Esophagus muscularis mucosa (tissue), 3 donors: Measurements from ENCODE around the gene C1QTNF9.

Experiments
- CTCF ChIP-seq, 3 experiments: fragments of 200-600 bp in 2 of 3; fragments of 450-650 bp in 1 of 3; sonication (generic) in 2 of 3; IDR thresholded peaks; one replicate each; pipeline ENCODE4 v1.5.1; 2017 to 2019; ENCODE audit warnings: antibody characterized with exemption in 3 of 3, mild to moderate bottlenecking in 2 of 3, moderate library complexity in 1 of 3
- POLR2A ChIP-seq: fragments of 450-650 bp; IDR thresholded peaks from one replicate; pipeline ENCODE4 v1.6.1; 2017; ENCODE audit warnings: antibody characterized with exemption, moderate library complexity, mild to moderate bottlenecking, low read depth
- POLR2AphosphoS5 ChIP-seq, 2 donors: sonication (generic); formaldehyde crosslinking; IDR thresholded peaks; one replicate each; pipeline ENCODE4 v1.6.1; 2017; ENCODE audit warnings: antibody characterized with exemption in 2 of 2

GRCh38 chr13:24308068-24308445 is 1.3 kb upstream of the C1QTNF9 start:
- no peak for TF ChIP-seq POLR2A
- no peak for TF ChIP-seq CTCF (IDR thresholded peaks at IDR 0.05)
- TF ChIP-seq POLR2AphosphoS5 (IDR thresholded peaks at IDR 0.05) = no peak
